Measurements from ENCODE around the gene ACY1. TPM values are rescaled to one million over a fixed set of nuclear protein-coding genes. Genes with fewer than 3 reads are reported as not detected.

The ACY1 gene
- total and polyA plus RNA-seq, 2 of the 13 experiments (the other 11 are each of a cell fraction or from before 2014, with no cell fraction given) = 113 to 162 TPM

DNA sequence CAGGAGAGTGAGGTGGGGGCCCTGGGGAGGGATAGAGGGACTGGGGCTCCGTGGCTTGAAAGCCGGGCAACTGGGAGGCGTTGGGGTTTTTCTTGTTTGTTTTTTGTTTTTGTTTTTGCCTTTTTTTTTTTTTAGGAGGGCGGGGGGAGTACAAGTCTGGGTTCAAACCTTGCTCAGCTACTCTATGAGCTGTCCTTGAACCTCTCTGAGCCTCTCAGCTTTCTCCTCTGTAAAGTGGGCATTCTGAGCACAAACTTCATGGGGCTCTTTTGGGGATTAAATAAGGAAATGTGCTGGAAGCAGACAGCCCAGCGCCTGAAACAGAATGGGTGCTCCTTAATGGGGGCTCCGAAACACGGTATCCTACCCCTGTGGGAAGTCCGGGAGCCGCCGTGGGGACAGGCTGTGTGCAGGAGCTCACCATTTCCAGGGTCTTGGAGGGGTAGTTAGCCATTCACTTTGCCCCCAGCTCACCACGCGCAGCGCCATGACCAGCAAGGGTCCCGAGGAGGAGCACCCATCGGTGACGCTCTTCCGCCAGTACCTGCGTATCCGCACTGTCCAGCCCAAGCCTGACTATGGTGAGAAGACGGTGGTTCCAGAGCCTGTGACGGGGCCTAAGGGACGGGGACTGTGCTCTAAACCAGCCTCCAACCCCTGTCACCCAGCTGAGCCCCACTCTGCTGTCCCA, 388 bp downstream of the ACY1 start (continued):
- TF ChIP-seq, protein P1, sequence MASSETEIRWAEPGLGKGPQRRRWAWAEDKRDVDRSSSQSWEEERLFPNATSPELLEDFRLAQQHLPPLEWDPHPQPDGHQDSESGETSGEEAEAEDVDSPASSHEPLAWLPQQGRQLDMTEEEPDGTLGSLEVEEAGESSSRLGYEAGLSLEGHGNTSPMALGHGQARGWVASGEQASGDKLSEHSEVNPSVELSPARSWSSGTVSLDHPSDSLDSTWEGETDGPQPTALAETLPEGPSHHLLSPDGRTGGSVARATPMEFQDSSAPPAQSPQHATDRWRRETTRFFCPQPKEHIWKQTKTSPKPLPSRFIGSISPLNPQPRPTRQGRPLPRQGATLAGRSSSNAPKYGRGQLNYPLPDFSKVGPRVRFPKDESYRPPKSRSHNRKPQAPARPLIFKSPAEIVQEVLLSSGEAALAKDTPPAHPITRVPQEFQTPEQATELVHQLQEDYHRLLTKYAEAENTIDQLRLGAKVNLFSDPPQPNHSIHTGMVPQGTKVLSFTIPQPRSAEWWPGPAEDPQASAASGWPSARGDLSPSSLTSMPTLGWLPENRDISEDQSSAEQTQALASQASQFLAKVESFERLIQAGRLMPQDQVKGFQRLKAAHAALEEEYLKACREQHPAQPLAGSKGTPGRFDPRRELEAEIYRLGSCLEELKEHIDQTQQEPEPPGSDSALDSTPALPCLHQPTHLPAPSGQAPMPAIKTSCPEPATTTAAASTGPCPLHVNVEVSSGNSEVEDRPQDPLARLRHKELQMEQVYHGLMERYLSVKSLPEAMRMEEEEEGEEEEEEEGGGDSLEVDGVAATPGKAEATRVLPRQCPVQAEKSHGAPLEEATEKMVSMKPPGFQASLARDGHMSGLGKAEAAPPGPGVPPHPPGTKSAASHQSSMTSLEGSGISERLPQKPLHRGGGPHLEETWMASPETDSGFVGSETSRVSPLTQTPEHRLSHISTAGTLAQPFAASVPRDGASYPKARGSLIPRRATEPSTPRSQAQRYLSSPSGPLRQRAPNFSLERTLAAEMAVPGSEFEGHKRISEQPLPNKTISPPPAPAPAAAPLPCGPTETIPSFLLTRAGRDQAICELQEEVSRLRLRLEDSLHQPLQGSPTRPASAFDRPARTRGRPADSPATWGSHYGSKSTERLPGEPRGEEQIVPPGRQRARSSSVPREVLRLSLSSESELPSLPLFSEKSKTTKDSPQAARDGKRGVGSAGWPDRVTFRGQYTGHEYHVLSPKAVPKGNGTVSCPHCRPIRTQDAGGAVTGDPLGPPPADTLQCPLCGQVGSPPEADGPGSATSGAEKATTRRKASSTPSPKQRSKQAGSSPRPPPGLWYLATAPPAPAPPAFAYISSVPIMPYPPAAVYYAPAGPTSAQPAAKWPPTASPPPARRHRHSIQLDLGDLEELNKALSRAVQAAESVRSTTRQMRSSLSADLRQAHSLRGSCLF (CRISPR knock-in tag; IDR thresholded peaks at IDR 0.05; ENCODE audit: borderline replicate concordance) = no peak
- TF ChIP-seq ZBTB3 (CRISPR knock-in tag; IDR thresholded peaks at IDR 0.05; ENCODE audit: borderline replicate concordance, low read depth) = 0 out of 2 replicates have a peak, but pooled peaks have one; percentile 3
- TF ChIP-seq BORCS8-MEF2B (CRISPR knock-in tag; IDR thresholded peaks at IDR 0.05) = no peak
- TF ChIP-seq PAF1 (CRISPR knock-in tag; IDR thresholded peaks at IDR 0.05) = no peak
- no peak for TF ChIP-seq SP5 (CRISPR knock-in tag; IDR thresholded peaks at IDR 0.05; ENCODE audit: borderline replicate concordance, low read depth)
- TF ChIP-seq CBFB (CRISPR knock-in tag; IDR thresholded peaks at IDR 0.05) = no peak
- TF ChIP-seq MLLT10 (CRISPR knock-in tag; IDR thresholded peaks at IDR 0.05) = no peak
- TF ChIP-seq YY1 (IDR thresholded peaks at IDR 0.05; ENCODE audit: insufficient read depth, insufficient replicate concordance, low read depth, low read length) = peak; percentile 30
- TF ChIP-seq, protein P2, sequence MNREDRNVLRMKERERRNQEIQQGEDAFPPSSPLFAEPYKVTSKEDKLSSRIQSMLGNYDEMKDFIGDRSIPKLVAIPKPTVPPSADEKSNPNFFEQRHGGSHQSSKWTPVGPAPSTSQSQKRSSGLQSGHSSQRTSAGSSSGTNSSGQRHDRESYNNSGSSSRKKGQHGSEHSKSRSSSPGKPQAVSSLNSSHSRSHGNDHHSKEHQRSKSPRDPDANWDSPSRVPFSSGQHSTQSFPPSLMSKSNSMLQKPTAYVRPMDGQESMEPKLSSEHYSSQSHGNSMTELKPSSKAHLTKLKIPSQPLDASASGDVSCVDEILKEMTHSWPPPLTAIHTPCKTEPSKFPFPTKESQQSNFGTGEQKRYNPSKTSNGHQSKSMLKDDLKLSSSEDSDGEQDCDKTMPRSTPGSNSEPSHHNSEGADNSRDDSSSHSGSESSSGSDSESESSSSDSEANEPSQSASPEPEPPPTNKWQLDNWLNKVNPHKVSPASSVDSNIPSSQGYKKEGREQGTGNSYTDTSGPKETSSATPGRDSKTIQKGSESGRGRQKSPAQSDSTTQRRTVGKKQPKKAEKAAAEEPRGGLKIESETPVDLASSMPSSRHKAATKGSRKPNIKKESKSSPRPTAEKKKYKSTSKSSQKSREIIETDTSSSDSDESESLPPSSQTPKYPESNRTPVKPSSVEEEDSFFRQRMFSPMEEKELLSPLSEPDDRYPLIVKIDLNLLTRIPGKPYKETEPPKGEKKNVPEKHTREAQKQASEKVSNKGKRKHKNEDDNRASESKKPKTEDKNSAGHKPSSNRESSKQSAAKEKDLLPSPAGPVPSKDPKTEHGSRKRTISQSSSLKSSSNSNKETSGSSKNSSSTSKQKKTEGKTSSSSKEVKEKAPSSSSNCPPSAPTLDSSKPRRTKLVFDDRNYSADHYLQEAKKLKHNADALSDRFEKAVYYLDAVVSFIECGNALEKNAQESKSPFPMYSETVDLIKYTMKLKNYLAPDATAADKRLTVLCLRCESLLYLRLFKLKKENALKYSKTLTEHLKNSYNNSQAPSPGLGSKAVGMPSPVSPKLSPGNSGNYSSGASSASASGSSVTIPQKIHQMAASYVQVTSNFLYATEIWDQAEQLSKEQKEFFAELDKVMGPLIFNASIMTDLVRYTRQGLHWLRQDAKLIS (CRISPR knock-in tag; IDR thresholded peaks at IDR 0.05) = no peak
- no peak for TF ChIP-seq ZNF331 (CRISPR knock-in tag; IDR thresholded peaks at IDR 0.05)
- TF ChIP-seq ZFY (CRISPR knock-in tag; IDR thresholded peaks at IDR 0.05) = no peak
- TF ChIP-seq ATM (IDR thresholded peaks at IDR 0.05; ENCODE audit: borderline replicate concordance) = no peak

Measured in HepG2 (cell line).